Keratinocyte (primary cell): ENCODE measurements around the gene HSD11B2.

Experiments used
- CTCF ChIP-seq, 3 experiments: IDR thresholded peaks in 1 of 3; conservative IDR thresholded peaks in 1 of 3; optimal IDR thresholded peaks in 1 of 3; 2 replicates in 2 of 3; 3 replicates in 1 of 3; pipeline versions ENCODE3 to v1.5.1; 2011; ENCODE audit warnings: low read length in 3 of 3, mild to moderate bottlenecking in 3 of 3, moderate library complexity in 2 of 3, control low read depth in 1 of 3, inconsistent platforms in 1 of 3; ENCODE audit not compliant: insufficient read depth in 2 of 3; ENCODE audit errors: extremely low read depth in 1 of 3
- EZH2 ChIP-seq: IDR thresholded peaks from one replicate; pipeline ENCODE4 v1.6.1; 2012; ENCODE audit warnings: inconsistent platforms, mild to moderate bottlenecking, low read length, moderate library complexity

- TF ChIP-seq CTCF (optimal IDR thresholded peaks at IDR 0.05 in 1 of 3, IDR thresholded peaks at IDR 0.05 in 1 of 3, conservative IDR thresholded peaks at IDR 0.05 in 1 of 3; ENCODE audit: extremely low read depth in 1 of 3, insufficient read depth in 2 of 3, low read length in 3 of 3) (no peak), EZH2 (no peak)
Measured at GRCh38 chr16:67461600-67462278, 30.8 kb downstream of the HSD11B2 start.
